Fibroblast of the aortic adventitia (primary cell): ENCODE data around the gene CFD. TPM values are rescaled to one million over a fixed set of nuclear protein-coding genes. Genes with fewer than 3 reads are reported as not detected.

Experiments used
- DNase-seq: peaks from one replicate; pipeline ENCODE4 v3.0.0-alpha.2; 2010; ENCODE audit warnings: low read depth
- H3K4me3 ChIP-seq: 2 replicates; pipeline ENCODE4 v1.5.1; 2011; ENCODE audit warnings: low read depth, mild to moderate bottlenecking, control low read depth, low read length, moderate library complexity
- total RNA-seq: library from RNA; depleted of rRNA; stranded (reverse); fragments of >200 nt; gene quantifications from 2 replicates; pipeline ENCODE4 v1.2.3, GENCODE V29; 2012; ENCODE audit warnings: low replicate concordance
- TF ChIP-seq, protein P1 (sequence below): IDR thresholded peaks from 2 replicates; pipeline ENCODE4 v1.5.1; 2011; ENCODE audit warnings: mild to moderate bottlenecking, low read length, control low read depth, inconsistent platforms; ENCODE audit not compliant: insufficient read depth

Gene CFD
- total RNA-seq, 1 donor, result 25.8 TPM

DNA sequence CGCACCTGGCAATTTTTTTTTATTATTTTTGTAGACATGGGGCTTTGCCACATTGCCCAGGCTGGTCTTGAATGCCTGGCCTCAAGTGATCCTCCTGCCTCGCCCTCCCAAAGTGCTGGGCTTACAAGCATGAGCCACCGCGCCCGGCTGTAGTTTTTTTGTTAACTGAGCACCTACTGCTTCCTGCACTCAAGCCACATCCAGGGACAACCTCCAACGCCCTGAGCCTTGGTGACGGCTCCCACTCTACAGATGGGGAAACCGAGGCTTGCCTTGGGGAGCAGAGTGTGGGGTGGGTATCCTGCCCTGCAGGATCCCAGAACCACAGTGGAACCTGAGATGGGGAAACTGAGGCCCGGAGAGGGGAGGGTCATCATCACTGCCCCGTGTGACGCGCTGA, 4.3 kb upstream of the CFD start:
- no peak for DNase-seq
- H3K4me3 ChIP-seq, result no peak overlapping the region
- TF ChIP-seq, protein P1, sequence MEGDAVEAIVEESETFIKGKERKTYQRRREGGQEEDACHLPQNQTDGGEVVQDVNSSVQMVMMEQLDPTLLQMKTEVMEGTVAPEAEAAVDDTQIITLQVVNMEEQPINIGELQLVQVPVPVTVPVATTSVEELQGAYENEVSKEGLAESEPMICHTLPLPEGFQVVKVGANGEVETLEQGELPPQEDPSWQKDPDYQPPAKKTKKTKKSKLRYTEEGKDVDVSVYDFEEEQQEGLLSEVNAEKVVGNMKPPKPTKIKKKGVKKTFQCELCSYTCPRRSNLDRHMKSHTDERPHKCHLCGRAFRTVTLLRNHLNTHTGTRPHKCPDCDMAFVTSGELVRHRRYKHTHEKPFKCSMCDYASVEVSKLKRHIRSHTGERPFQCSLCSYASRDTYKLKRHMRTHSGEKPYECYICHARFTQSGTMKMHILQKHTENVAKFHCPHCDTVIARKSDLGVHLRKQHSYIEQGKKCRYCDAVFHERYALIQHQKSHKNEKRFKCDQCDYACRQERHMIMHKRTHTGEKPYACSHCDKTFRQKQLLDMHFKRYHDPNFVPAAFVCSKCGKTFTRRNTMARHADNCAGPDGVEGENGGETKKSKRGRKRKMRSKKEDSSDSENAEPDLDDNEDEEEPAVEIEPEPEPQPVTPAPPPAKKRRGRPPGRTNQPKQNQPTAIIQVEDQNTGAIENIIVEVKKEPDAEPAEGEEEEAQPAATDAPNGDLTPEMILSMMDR, result no peak

DNA sequence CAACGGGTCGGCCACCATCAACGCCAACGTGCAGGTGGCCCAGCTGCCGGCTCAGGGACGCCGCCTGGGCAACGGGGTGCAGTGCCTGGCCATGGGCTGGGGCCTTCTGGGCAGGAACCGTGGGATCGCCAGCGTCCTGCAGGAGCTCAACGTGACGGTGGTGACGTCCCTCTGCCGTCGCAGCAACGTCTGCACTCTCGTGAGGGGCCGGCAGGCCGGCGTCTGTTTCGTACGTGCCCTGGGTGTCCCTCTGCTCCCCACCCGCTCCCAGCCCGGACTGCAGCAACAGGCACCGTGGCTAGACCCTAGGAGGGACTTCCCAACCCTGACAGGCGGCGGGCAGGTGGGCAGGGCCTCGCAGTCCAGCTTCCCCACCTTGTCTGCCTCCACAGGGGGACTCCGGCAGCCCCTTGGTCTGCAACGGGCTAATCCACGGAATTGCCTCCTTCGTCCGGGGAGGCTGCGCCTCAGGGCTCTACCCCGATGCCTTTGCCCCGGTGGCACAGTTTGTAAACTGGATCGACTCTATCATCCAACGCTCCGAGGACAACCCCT, 3.8 kb upstream of the CFD start:
- TF ChIP-seq, protein P1, result no peak
- DNase-seq, result no peak
- no peak overlapping the region for H3K4me3 ChIP-seq

DNA sequence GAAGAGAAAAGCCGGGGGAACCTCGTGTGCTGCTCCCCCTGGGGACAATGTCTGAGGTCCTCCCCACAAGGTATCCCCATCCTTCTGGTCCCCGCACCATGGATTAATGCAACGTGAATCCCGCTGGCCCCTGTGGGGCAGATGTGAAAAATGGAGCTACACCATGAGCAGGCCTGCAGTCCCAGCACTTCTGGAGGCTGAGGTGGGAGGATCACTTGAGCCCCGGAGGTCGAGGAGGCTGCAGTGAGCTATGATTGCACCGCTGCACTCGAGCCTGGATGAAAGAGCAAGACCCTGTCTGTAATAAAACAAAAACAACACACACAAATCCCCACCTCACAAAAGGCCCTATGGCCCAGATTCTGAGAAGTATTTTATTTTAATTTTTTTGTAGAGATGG, 1.2 kb upstream of the CFD start:
- H3K4me3 ChIP-seq, result no peak overlapping the region
- TF ChIP-seq, protein P1, result no peak
- no peak for DNase-seq

DNA sequence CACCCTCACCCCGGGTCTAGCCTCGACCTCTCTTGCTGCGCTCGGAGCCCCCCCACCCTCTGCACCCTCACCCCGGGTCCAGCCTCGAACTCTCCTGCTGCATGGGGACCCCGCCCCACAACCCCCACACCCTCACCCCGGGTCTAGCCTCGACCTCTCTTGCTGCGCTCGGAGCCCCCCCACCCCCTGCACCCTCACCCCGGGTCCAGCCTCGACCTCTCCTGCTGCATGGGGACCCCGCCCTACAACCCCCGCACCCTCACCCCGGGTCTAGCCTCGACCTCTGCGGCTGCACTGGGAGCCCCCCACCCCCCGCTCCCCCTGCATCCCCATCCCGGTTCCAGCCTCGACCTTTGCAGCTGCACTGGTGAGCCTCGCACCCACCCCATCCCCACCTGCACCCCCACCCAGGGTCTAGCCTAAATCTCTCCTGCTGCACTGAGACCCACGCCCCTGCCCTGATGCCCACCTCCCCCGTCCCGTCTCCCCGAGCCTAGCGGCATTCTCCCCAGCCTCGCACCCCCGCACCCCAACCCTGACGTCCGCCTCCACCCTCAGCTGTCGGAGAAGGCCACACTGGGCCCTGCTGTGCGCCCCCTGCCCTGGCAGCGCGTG, 1.8 kb downstream of the CFD start:
- no peak overlapping the region for H3K4me3 ChIP-seq
- DNase-seq, result no peak
- TF ChIP-seq, protein P1, result no peak

DNA sequence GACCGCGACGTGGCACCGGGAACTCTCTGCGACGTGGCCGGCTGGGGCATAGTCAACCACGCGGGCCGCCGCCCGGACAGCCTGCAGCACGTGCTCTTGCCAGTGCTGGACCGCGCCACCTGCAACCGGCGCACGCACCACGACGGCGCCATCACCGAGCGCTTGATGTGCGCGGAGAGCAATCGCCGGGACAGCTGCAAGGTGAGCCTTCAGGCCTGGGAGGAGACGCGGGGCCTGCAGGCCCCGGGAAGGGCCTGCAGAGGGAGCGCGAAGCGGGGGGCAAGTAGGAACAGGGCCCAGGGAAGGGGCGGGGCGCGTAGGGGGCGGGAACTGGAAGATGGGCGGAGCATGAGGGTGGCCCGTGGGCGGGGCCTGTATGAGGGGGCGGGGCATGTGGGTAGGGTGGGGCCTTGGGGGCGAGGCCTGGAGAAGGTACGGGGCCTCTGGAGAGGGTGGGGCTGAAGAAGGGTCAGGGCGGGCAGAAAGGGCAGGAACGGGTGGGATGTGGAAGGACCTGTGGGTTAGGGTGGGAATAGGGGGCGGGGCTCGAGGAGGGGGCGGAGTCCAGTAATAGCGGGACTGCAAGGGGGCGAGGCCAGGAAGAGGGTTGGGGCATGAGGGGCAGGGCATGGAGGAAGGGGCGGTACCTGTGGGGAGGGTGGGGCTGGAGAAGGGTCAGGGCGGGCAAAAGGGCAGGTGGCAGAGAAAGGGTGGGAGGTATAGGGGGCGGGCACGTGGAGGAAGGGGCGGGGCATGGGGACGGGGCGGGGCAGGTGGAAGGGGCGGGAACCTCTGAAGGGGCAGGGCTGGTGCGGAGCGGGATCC, 2.5 kb downstream of the CFD start:
- H3K4me3 ChIP-seq, result no peak overlapping the region
- DNase-seq, result no peak
- TF ChIP-seq, protein P1, result peak; percentile 15

DNA sequence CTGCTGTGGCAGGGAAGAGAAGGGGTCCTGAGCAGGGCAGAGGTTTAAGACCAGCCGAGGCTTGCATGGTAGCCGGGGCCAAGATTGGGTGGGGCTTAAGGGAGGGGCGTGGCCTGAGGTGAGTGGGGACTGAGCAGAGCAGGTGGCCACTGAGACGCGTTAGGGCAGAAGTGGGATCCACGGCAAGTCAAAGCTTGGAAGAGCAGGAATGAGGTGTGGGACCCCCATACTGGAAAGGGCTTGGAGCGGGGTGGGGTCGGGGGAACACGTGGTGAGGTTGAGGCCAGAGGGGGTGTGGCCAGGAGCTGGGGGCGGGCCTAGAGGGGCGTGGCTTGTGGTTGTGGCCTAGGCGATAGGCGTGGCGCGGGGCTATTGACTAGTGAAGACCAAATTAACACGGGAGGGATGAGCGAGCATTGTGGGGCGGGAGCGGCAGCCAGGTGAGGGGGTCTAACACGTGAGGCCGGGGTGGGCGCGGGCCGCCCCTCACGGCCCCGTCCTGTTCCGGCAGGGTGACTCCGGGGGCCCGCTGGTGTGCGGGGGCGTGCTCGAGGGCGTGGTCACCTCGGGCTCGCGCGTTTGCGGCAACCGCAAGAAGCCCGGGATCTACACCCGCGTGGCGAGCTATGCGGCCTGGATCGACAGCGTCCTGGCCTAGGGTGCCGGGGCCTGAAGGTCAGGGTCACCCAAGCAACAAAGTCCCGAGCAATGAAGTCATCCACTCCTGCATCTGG, 3.3 kb downstream of the CFD start:
- H3K4me3 ChIP-seq, result no peak overlapping the region
- no peak for DNase-seq
- TF ChIP-seq, protein P1, result no peak
